Measurements from ENCODE around the gene SIM2.

DNA sequence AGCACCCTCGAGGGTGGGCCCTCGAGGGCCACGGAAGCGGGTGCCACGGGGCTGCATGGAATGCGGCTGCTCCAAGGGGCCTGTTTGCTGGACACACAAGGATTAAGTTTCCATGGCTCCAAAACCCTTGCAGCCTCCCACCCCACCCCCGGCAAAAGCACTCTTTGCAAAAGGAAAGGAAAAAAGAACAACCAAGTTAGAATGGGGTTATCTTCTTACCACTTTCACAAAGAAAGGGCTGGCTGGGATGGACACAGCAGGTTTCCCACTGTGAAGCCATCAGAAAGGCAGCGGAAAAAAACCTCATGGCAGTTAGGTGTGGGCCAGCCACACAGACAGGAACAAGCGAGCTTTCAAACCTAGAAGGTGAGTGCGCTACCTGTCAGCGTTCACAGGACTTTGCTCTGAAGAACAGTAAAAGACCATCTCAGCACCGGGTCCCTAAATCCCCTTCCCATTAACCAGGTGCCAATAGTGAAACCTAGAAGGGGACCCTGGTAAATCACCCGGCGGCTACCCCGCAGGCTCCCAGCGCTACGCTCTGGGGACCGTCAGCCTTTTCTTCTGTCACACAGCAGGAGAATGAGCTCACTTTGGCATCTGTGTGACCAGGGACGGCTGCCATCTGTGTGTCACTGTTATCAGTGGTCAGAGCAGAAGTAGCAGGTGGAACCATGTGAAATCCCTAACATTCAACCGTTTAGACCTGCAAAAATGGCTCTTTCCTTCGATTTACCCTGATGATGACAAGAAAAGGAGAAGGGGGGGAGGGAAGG, 93.0 kb downstream of the SIM2 start:
- TF ChIP-seq POLR2A (IDR thresholded peaks at IDR 0.05; ENCODE audit: borderline replicate concordance, extremely low read depth, insufficient read depth, insufficient read length) (no peak), EZH2phosphoT487 (IDR thresholded peaks at IDR 0.05; ENCODE audit: borderline replicate concordance) (no peak), EZH2 (IDR thresholded peaks at IDR 0.05) (no peak), CTCF (IDR thresholded peaks at IDR 0.05 in 2 of 3, conservative IDR thresholded peaks at IDR 0.05 in 1 of 3; ENCODE audit: borderline replicate concordance in 1 of 3, insufficient read depth in 1 of 3, low read depth in 2 of 3, low read length in 2 of 3) (no peak), ZNF274 (IDR thresholded peaks at IDR 0.05; ENCODE audit: low read depth, low read length) (no peak), POLR2AphosphoS5 (IDR thresholded peaks at IDR 0.05; ENCODE audit: low read depth, low read length) (no peak), JUND (IDR thresholded peaks at IDR 0.05) (no peak), ZFX (IDR thresholded peaks at IDR 0.05) (no peak), ZBTB33 (IDR thresholded peaks at IDR 0.05; ENCODE audit: extremely low read depth, insufficient replicate concordance, low read length) (no peak), ELF1 (IDR thresholded peaks at IDR 0.05; ENCODE audit: borderline replicate concordance, low read depth) (no peak)
